ENCODE data around the gene ETDA.
"Not testable (repeated sequence)": the region's sequence is repeated elsewhere in the genome, so short reads cannot be mapped to it uniquely, and the experiment has no call there.

GRCh38 chrX:135245989-135246388 lies 5.9 kb upstream of the ETDA start:
- not testable (repeated sequence) for TF ChIP-seq EZH2 (IDR thresholded peaks at IDR 0.05; ENCODE audit: borderline replicate concordance, low read length)
- TF ChIP-seq, protein P1, sequence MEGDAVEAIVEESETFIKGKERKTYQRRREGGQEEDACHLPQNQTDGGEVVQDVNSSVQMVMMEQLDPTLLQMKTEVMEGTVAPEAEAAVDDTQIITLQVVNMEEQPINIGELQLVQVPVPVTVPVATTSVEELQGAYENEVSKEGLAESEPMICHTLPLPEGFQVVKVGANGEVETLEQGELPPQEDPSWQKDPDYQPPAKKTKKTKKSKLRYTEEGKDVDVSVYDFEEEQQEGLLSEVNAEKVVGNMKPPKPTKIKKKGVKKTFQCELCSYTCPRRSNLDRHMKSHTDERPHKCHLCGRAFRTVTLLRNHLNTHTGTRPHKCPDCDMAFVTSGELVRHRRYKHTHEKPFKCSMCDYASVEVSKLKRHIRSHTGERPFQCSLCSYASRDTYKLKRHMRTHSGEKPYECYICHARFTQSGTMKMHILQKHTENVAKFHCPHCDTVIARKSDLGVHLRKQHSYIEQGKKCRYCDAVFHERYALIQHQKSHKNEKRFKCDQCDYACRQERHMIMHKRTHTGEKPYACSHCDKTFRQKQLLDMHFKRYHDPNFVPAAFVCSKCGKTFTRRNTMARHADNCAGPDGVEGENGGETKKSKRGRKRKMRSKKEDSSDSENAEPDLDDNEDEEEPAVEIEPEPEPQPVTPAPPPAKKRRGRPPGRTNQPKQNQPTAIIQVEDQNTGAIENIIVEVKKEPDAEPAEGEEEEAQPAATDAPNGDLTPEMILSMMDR (conservative IDR thresholded peaks at IDR 0.05 in 1 of 2, IDR thresholded peaks at IDR 0.05 in 1 of 2; ENCODE audit: extremely low read depth in 1 of 2, insufficient read depth in 1 of 2, low read depth in 1 of 2, low read length in 2 of 2), result not testable (repeated sequence)
